Coronary artery (tissue), 2 donors: ENCODE measurements around the gene NHS.

Experiments used
- DNase-seq: peaks from one replicate; pipeline ENCODE4 v3.0.0-alpha.2; 2017; ENCODE audit warnings: low spot score
- H3K27ac ChIP-seq, 2 donors: fragments of 200-600 bp; sonication (generic); one replicate each; pipeline ENCODE4 v1.5.1; 2016 to 2019
- H3K4me3 ChIP-seq: fragments of 200-600 bp; sonication (generic); 2 replicates; pipeline ENCODE4 v1.5.1; 2016; ENCODE audit warnings: mild to moderate bottlenecking, moderate library complexity
- TF ChIP-seq, protein P1 (sequence below): fragments of 200-600 bp; sonication (generic); IDR thresholded peaks from one replicate; pipeline ENCODE4 v1.5.1; 2019; ENCODE audit warnings: antibody characterized with exemption

Gene NHS

GRCh38 chrX:17740137-17741122 is 365.4 kb downstream of the NHS start:
- TF ChIP-seq, protein P1, sequence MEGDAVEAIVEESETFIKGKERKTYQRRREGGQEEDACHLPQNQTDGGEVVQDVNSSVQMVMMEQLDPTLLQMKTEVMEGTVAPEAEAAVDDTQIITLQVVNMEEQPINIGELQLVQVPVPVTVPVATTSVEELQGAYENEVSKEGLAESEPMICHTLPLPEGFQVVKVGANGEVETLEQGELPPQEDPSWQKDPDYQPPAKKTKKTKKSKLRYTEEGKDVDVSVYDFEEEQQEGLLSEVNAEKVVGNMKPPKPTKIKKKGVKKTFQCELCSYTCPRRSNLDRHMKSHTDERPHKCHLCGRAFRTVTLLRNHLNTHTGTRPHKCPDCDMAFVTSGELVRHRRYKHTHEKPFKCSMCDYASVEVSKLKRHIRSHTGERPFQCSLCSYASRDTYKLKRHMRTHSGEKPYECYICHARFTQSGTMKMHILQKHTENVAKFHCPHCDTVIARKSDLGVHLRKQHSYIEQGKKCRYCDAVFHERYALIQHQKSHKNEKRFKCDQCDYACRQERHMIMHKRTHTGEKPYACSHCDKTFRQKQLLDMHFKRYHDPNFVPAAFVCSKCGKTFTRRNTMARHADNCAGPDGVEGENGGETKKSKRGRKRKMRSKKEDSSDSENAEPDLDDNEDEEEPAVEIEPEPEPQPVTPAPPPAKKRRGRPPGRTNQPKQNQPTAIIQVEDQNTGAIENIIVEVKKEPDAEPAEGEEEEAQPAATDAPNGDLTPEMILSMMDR, result no peak
- H3K4me3 ChIP-seq, result no peak overlapping the region
- no peak for DNase-seq
- no peak overlapping the region for H3K27ac ChIP-seq

DNA sequence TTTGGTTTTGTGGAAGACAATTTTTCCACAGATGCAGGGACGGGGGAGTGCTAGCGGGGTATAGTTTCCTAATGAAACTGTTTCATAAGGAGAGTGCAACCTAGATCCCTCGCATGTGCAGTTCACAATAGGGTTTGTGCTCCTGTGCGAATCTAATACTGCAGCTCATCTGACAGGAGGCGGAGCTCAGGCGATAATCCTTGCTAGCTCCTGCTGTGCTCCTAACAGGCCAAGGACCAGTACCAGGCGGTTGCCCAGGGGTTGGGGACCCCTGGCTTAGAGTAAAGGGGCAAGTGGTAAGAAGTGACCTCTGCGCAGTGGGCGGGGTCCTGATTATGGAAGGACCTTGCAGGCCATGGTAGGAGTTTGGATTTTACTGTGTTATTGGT is 366.1 kb downstream of the NHS start:
- Histone ChIP-seq H3K27ac (no peak overlapping the region), H3K4me3 (no peak overlapping the region)
- DNase-seq, result no peak
- TF ChIP-seq, protein P1, result no peak

DNA sequence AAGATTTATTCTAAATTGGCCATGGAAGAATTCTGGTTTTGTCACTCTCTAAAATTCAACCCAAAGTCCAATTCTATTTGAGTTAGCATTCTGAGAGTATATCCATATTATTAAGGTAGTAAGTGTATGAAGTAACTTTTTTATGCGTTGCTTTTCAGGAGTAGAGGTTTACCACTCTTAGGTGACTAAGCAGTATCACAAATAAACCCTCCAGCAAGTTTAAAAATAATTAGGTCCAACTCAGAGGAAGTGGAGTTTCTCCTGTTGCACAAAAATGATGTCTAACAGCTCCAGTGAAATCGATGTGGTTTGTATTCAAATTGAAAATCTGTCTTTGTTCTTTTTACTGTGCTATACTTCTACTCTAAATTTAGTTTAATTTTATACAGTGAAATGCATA is 368.9 kb downstream of the NHS start:
- DNase-seq, result no peak
- Histone ChIP-seq H3K27ac (no peak overlapping the region), H3K4me3 (no peak overlapping the region)
- TF ChIP-seq, protein P1, result no peak

DNA sequence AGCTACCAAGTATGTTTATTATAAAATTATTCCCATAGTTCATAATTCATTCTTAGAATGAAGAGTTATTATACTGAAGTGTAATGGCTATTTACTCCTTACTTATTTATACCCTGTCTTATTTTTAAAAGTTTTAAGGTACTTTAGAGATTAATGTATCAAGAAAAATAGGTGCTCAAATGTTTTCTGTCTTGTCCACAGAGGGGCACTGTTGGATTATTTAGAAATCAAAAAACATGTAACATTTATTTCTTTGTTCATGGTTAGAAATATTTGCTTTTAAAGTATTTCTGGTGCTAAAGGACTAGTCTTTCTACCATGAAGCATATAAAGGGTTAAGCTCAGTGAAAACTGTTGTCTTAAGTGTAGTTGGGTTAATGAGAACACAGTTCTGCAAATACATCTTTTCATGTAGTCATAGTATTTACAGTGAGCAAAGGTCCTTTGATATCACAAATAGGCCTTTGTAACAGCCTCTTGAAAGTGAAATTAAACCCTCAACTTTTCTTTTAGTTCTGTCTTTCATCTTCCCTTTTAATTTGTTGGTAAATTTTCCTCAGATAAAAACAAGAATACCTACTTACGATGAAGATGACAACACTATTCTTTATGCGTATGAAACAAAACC is 370.0 kb downstream of the NHS start:
- TF ChIP-seq, protein P1, result no peak
- Histone ChIP-seq H3K4me3 (no peak overlapping the region), H3K27ac (no peak overlapping the region)
- DNase-seq, result no peak

GRCh38 chrX:17747692-17748091 is 372.7 kb downstream of the NHS start:
- H3K4me3 ChIP-seq, result no peak overlapping the region
- H3K27ac ChIP-seq, result no peak overlapping the region
- TF ChIP-seq, protein P1, result no peak
- no peak for DNase-seq

DNA sequence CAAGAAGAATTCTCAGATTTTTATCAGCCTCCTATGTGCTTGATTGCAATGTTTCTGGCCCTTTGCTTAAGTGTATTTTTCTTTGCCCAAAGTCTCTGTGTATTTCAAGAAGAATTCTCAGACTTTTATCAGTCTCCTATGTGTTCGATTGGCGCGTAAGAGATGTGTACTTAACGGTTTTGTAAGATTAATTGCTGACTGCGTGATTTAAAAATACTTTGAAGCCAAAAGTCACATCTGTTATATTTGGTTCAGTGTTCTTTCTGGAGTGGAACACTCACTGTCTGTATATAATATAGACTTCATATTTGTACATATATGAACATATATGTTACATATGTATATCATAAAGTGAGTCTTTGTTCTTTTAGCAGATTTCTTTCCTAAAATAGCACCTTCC is 373.7 kb downstream of the NHS start:
- no peak overlapping the region for H3K4me3 ChIP-seq
- TF ChIP-seq, protein P1, result no peak
- no peak for DNase-seq
- no peak overlapping the region for H3K27ac ChIP-seq
